ENCODE results near the gene HLA-C. TPM values are rescaled to one million over a fixed set of nuclear protein-coding genes. Genes with fewer than 3 reads are reported as not detected.

The HLA-C gene
- polyA plus RNA-seq, 1 of the 3 experiments (the other 2 are of a cell fraction): 434 TPM

DNA sequence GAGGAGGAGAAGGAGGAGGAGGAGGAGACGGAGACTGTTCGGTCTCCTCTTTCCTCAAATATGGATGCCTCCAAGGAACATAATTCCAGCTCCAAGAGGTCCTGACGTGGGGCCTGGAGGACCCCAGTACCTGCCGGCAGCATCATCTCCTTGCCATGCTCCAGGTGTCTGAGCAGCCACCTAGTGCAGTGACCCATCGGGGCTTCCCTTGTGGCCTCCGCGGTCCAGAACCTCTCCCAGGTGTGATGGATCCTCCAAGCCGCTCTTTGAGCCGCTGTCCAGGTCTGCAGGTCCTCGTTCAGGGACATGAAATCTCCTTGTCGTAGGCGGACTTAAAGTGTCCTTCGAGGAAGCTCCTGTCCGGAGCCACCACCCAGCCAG, 35.8 kb upstream of the HLA-C start (continued):
- TF ChIP-seq, protein P1, sequence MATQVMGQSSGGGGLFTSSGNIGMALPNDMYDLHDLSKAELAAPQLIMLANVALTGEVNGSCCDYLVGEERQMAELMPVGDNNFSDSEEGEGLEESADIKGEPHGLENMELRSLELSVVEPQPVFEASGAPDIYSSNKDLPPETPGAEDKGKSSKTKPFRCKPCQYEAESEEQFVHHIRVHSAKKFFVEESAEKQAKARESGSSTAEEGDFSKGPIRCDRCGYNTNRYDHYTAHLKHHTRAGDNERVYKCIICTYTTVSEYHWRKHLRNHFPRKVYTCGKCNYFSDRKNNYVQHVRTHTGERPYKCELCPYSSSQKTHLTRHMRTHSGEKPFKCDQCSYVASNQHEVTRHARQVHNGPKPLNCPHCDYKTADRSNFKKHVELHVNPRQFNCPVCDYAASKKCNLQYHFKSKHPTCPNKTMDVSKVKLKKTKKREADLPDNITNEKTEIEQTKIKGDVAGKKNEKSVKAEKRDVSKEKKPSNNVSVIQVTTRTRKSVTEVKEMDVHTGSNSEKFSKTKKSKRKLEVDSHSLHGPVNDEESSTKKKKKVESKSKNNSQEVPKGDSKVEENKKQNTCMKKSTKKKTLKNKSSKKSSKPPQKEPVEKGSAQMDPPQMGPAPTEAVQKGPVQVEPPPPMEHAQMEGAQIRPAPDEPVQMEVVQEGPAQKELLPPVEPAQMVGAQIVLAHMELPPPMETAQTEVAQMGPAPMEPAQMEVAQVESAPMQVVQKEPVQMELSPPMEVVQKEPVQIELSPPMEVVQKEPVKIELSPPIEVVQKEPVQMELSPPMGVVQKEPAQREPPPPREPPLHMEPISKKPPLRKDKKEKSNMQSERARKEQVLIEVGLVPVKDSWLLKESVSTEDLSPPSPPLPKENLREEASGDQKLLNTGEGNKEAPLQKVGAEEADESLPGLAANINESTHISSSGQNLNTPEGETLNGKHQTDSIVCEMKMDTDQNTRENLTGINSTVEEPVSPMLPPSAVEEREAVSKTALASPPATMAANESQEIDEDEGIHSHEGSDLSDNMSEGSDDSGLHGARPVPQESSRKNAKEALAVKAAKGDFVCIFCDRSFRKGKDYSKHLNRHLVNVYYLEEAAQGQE (IDR thresholded peaks at IDR 0.05; ENCODE audit: low read depth, low read length): no peak
- TF ChIP-seq MXI1 (IDR thresholded peaks at IDR 0.05; ENCODE audit: low read depth, low read length): no peak
- TF ChIP-seq RXRA (IDR thresholded peaks at IDR 0.05; ENCODE audit: borderline replicate concordance, low read depth): no peak
- TF ChIP-seq ELF1 (IDR thresholded peaks at IDR 0.05): no peak
- no peak for TF ChIP-seq EP300 (IDR thresholded peaks at IDR 0.05; ENCODE audit: borderline replicate concordance in 1 of 2, low read depth in 1 of 2, low read length in 1 of 2)

DNA sequence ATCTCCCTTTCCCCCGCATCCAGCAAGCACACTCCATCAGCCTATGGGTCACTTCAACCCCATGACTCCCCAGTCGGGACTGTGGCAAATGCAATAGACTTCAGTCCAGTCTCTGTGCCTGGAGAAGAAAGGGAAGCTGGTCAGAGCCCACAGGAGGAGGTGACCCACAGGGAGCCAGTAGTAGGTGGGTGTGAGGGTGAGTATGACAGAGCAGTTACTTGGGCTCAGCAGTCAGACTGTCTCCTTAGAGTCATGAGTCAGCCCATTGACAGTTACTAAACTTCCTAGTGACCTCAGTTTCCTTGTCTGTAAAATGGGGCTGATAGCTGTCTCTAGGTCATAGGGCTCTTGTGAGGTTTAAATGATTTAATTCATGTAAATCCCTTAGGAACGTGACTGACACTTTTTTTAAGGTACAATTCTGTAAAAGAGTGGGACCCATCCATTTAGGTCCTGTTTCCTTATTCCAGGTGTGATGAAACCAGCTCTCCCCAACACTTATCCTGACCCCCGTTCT, 33.9 kb upstream of the HLA-C start:
- Histone ChIP-seq H3K79me2 (ENCODE audit: insufficient read depth) (no peaks in the 10 kb centered on the region), H3K4me1 (ENCODE audit: control insufficient read depth in 1 of 2, insufficient read depth in 2 of 2, low read depth in 1 of 2, low read length in 1 of 2) (no peaks in the 10 kb centered on the region), H3K9me3 (no peaks in the 10 kb centered on the region), H3F3A (replicated peaks; ENCODE audit: insufficient read depth) (no peaks in the 10 kb centered on the region), H2AFZ (ENCODE audit: low read depth) (no peak overlapping the region), H3K36me3 (replicated peaks in 1 of 2; ENCODE audit: control insufficient read depth in 1 of 2, insufficient read depth in 2 of 2, low read length in 1 of 2) (no peaks in the 10 kb centered on the region), H3K27me3 (ENCODE audit: insufficient read depth) (peaks cover 31% of the 10 kb centered on the region; the same call in 1 of the 2 replicates), H3K9ac (no peak overlapping the region), H3K9me2 (no peaks in the 10 kb centered on the region), H4K20me1 (ENCODE audit: insufficient read depth) (no peaks in the 10 kb centered on the region), H3K27ac (ENCODE audit: low read depth in 2 of 2, low read length in 1 of 2) (no peak overlapping the region), H3K4me3 (ENCODE audit: low read depth in 2 of 2, low read length in 1 of 2) (no peak overlapping the region), H3K4me2 (no peak overlapping the region)
- ChIA-PET POLR2A (no interaction called here), CTCF (interaction anchor here (2.4 kb wide), 1 partner anchor 61 kb away, joined by 9 read pairs; no protein-coding TSS in a partner anchor)
- no peak for DNase-seq
- 7% methylated on average over 4 of the region's 4 CpGs for WGBS (ENCODE audit: low lambda C conversion rate)
- TF ChIP-seq, protein P2, sequence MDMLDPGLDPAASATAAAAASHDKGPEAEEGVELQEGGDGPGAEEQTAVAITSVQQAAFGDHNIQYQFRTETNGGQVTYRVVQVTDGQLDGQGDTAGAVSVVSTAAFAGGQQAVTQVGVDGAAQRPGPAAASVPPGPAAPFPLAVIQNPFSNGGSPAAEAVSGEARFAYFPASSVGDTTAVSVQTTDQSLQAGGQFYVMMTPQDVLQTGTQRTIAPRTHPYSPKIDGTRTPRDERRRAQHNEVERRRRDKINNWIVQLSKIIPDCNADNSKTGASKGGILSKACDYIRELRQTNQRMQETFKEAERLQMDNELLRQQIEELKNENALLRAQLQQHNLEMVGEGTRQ (IDR thresholded peaks at IDR 0.05; ENCODE audit: borderline replicate concordance, low read depth, low read length): no peak
- TF ChIP-seq, protein P3, sequence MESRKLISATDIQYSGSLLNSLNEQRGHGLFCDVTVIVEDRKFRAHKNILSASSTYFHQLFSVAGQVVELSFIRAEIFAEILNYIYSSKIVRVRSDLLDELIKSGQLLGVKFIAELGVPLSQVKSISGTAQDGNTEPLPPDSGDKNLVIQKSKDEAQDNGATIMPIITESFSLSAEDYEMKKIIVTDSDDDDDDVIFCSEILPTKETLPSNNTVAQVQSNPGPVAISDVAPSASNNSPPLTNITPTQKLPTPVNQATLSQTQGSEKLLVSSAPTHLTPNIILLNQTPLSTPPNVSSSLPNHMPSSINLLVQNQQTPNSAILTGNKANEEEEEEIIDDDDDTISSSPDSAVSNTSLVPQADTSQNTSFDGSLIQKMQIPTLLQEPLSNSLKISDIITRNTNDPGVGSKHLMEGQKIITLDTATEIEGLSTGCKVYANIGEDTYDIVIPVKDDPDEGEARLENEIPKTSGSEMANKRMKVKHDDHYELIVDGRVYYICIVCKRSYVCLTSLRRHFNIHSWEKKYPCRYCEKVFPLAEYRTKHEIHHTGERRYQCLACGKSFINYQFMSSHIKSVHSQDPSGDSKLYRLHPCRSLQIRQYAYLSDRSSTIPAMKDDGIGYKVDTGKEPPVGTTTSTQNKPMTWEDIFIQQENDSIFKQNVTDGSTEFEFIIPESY (IDR thresholded peaks at IDR 0.05; ENCODE audit: borderline replicate concordance, low read depth): no peak
- TF ChIP-seq FOXJ3 (CRISPR knock-in tag; IDR thresholded peaks at IDR 0.05) (no peak), NFIC (IDR thresholded peaks at IDR 0.05; ENCODE audit: borderline replicate concordance) (no peak), CHD2 (IDR thresholded peaks at IDR 0.05; ENCODE audit: low read length, partially characterized antibody) (no peak), TCF12 (IDR thresholded peaks at IDR 0.05) (no peak), RXRA (IDR thresholded peaks at IDR 0.05; ENCODE audit: borderline replicate concordance, low read depth) (no peak), RCOR1 (IDR thresholded peaks at IDR 0.05; ENCODE audit: low read length) (no peak), TAF1 (IDR thresholded peaks at IDR 0.05; ENCODE audit: borderline replicate concordance, low read depth, low read length) (no peak), MEF2A (IDR thresholded peaks at IDR 0.05; ENCODE audit: borderline replicate concordance, low read depth) (no peak)
- TF ChIP-seq, protein P4, sequence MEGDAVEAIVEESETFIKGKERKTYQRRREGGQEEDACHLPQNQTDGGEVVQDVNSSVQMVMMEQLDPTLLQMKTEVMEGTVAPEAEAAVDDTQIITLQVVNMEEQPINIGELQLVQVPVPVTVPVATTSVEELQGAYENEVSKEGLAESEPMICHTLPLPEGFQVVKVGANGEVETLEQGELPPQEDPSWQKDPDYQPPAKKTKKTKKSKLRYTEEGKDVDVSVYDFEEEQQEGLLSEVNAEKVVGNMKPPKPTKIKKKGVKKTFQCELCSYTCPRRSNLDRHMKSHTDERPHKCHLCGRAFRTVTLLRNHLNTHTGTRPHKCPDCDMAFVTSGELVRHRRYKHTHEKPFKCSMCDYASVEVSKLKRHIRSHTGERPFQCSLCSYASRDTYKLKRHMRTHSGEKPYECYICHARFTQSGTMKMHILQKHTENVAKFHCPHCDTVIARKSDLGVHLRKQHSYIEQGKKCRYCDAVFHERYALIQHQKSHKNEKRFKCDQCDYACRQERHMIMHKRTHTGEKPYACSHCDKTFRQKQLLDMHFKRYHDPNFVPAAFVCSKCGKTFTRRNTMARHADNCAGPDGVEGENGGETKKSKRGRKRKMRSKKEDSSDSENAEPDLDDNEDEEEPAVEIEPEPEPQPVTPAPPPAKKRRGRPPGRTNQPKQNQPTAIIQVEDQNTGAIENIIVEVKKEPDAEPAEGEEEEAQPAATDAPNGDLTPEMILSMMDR (IDR thresholded peaks at IDR 0.05): no peak
- TF ChIP-seq, protein P5, sequence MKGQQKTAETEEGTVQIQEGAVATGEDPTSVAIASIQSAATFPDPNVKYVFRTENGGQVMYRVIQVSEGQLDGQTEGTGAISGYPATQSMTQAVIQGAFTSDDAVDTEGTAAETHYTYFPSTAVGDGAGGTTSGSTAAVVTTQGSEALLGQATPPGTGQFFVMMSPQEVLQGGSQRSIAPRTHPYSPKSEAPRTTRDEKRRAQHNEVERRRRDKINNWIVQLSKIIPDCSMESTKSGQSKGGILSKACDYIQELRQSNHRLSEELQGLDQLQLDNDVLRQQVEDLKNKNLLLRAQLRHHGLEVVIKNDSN (IDR thresholded peaks at IDR 0.05; ENCODE audit: borderline replicate concordance, low read depth): no peak

Data from SK-N-SH (cell line).